GM12878 (cell line): ENCODE measurements around the gene C1orf210. TPM values are rescaled to one million over a fixed set of nuclear protein-coding genes. Genes with fewer than 3 reads are reported as not detected.

ENCODE experiments used
- ATAC-seq: fragments of 200-7000 bp; cut with Tn5 transposase; 3 replicates; pipeline ENCODE4 v1.9.1; 2020; ENCODE audit warnings: mild to moderate bottlenecking, moderate library complexity
- BruUV-seq: library from RNA; stranded (reverse); fragments of 400-500 nt; replicated peaks from 2 replicates; lab custom pipeline; 2021; lab: Mats Ljungman, UMichigan
- CTCF ChIA-PET: fragments of 300-600 bp; sonication (Branson Sonifier 250); formaldehyde crosslinking; extraction: SDS; loops from one replicate; lab custom pipeline; 2021; ENCODE audit warnings: inconsistent platforms; lab: Yijun Ruan, JAX
- POLR2A ChIA-PET: fragments of 350-600 bp; formaldehyde crosslinking; extraction: SDS; loops from one replicate; lab custom pipeline; 2021; ENCODE audit warnings: inconsistent platforms; lab: Charles Lee
- RAD21 ChIA-PET: fragments of 300-600 bp; sonication (Branson Sonifier 250); formaldehyde crosslinking; loops from one replicate; lab custom pipeline; 2023; ENCODE audit warnings: antibody characterized with exemption; ENCODE audit not compliant: unreplicated experiment; lab: Charles Lee
- SMC1A ChIA-PET: fragments of 300-600 bp; sonication (Branson Sonifier 250); formaldehyde crosslinking; loops from one replicate; lab custom pipeline; 2023; ENCODE audit not compliant: unreplicated experiment, uncharacterized antibody; lab: Charles Lee
- DNase-seq: peaks from one replicate; pipeline ENCODE4 v3.0.0-alpha.2; 2011; ENCODE audit warnings: low read depth, low spot score
- FAIRE-seq: peaks from 3 replicates; lab custom pipeline; 2011; peaks lifted over from hg19 to GRCh38; lab: Jason Lieb, UNC
- H2AFZ ChIP-seq: 2 replicates; pipeline ENCODE4 v1.6.0; 2011; ENCODE audit warnings: low read depth, low read length, control low read depth; ENCODE audit not compliant: control insufficient read depth
- H3K27ac ChIP-seq: 2 replicates; pipeline ENCODE4 v1.5.1; 2011; ENCODE audit warnings: control low read depth; ENCODE audit not compliant: control insufficient read depth, insufficient read depth
- H3K27me3 ChIP-seq, 2 experiments: replicated peaks in 1 of 2; 2 replicates each; pipeline versions ENCODE4 v1.6.0 to v1.6.1; 2011; ENCODE audit warnings: low read length in 1 of 2; ENCODE audit not compliant: control insufficient read depth in 2 of 2, insufficient read depth in 2 of 2
- H3K36me3 ChIP-seq, 2 experiments: 2 replicates each; pipeline ENCODE4 v1.5.1; 2011; ENCODE audit warnings: low read length in 1 of 2; ENCODE audit not compliant: control insufficient read depth in 2 of 2, insufficient read depth in 2 of 2
- H3K4me1 ChIP-seq: 2 replicates; pipeline ENCODE4 v1.6.1; 2011; ENCODE audit warnings: mild to moderate bottlenecking, low read length, moderate library complexity, mixed read lengths; ENCODE audit not compliant: control insufficient read depth, insufficient read depth
- H3K4me2 ChIP-seq: 2 replicates; pipeline ENCODE4 v1.6.0; 2011; ENCODE audit warnings: control low read depth; ENCODE audit not compliant: control insufficient read depth, insufficient read depth
- H3K4me3 ChIP-seq: fragments of 200-600 bp; sonication (generic); 2 replicates; pipeline ENCODE4 v1.5.1; 2016
- H3K79me2 ChIP-seq: 2 replicates; pipeline ENCODE4 v1.6.0; 2011; ENCODE audit warnings: low read length; ENCODE audit not compliant: control insufficient read depth, insufficient read depth
- H3K9ac ChIP-seq: 2 replicates; pipeline ENCODE4 v1.8.0; 2011; ENCODE audit warnings: low read length, control low read depth, mixed read lengths; ENCODE audit not compliant: control insufficient read depth, insufficient read depth
- H3K9me3 ChIP-seq: replicated peaks from 3 replicates; pipeline ENCODE4 v1.5.1; 2011; ENCODE audit warnings: mild to moderate bottlenecking, low read length; ENCODE audit not compliant: control insufficient read depth, insufficient read depth
- H4K20me1 ChIP-seq: 2 replicates; pipeline ENCODE4 v1.6.0; 2011; ENCODE audit not compliant: control insufficient read depth, insufficient read depth
- ASH2L ChIP-seq: fragments of 300-600, 200-600 bp; sonication (generic); IDR thresholded peaks from 2 replicates; pipeline ENCODE4 v1.6.1; 2017; ENCODE audit warnings: low read depth, mild to moderate bottlenecking, borderline replicate concordance
- BMI1 ChIP-seq: fragments of 450-650 bp; IDR thresholded peaks from 2 replicates; pipeline ENCODE4 v1.6.1; 2016; ENCODE audit warnings: mild to moderate bottlenecking, moderate library complexity, borderline replicate concordance
- CEBPB ChIP-seq, 2 experiments: fragments of 150-350 bp in 1 of 2; IDR thresholded peaks; 2 replicates each; pipeline ENCODE4 v1.6.1; 2012 to 2014; ENCODE audit warnings: low read depth in 2 of 2, low read length in 2 of 2, borderline replicate concordance in 1 of 2, inconsistent platforms in 1 of 2
- CHD2 ChIP-seq: IDR thresholded peaks from 2 replicates; pipeline ENCODE4 v1.6.1; 2011; ENCODE audit warnings: low read depth, low read length, improper control_type of control experiment, borderline replicate concordance
- CHD4 ChIP-seq: fragments of 200-600 bp; sonication (generic); IDR thresholded peaks from 2 replicates; pipeline ENCODE4 v1.6.1; 2016; ENCODE audit warnings: mild to moderate bottlenecking
- CREM ChIP-seq: IDR thresholded peaks from 2 replicates; pipeline ENCODE4 v1.6.1; 2014; ENCODE audit warnings: antibody characterized with exemption, low read depth
- HDAC6 ChIP-seq: fragments of 200-600 bp; sonication (generic); IDR thresholded peaks from one replicate; pipeline ENCODE4 v1.8.0; 2017; ENCODE audit warnings: antibody characterized with exemption; ENCODE audit not compliant: unreplicated experiment
- MEF2B ChIP-seq: fragments of 450-650 bp; IDR thresholded peaks from 2 replicates; pipeline ENCODE4 v1.6.1; 2018; ENCODE audit warnings: mild to moderate bottlenecking, moderate library complexity; ENCODE audit not compliant: partially characterized antibody, poor library complexity, severe bottlenecking
- NR2F1 ChIP-seq: fragments of 450-650 bp; conservative IDR thresholded peaks from 2 replicates; pipeline ENCODE4 v1.6.1; 2017; ENCODE audit warnings: mild to moderate bottlenecking
- PAX5 ChIP-seq: IDR thresholded peaks from 2 replicates; pipeline ENCODE4 v1.6.1; 2011; ENCODE audit warnings: low read depth, low read length, borderline replicate concordance
- SUPT20H ChIP-seq: IDR thresholded peaks from 2 replicates; pipeline ENCODE4 v1.6.1; 2011; ENCODE audit warnings: low read depth, mild to moderate bottlenecking, low read length, moderate library complexity, borderline replicate concordance; ENCODE audit not compliant: control insufficient read depth
- TBL1XR1 ChIP-seq: IDR thresholded peaks from 2 replicates; pipeline ENCODE4 v1.6.1; 2012; ENCODE audit warnings: low read depth, low read length, improper control_type of control experiment
- WRNIP1 ChIP-seq: IDR thresholded peaks from 2 replicates; pipeline ENCODE4 v1.6.1; 2011; ENCODE audit warnings: low read depth, low read length, improper control_type of control experiment, borderline replicate concordance
- ZNF217 ChIP-seq: fragments of 450-650 bp; IDR thresholded peaks from 2 replicates; pipeline ENCODE4 v1.6.1; 2017; ENCODE audit warnings: antibody characterized with exemption, mild to moderate bottlenecking
- ZNF24 ChIP-seq: fragments of 450-650 bp; IDR thresholded peaks from 2 replicates; pipeline ENCODE4 v1.6.1; 2017; ENCODE audit warnings: antibody characterized with exemption, mild to moderate bottlenecking
- WGBS: methylation state at CpG from one replicate; pipeline ENCODE4 v1.1.6; 2016; ENCODE audit warnings: low lambda C conversion rate; ENCODE audit not compliant: insufficient replicate concordance, insufficient coverage; ENCODE audit errors: missing lambda C conversion rate; 5-methylcytosine and 5-hydroxymethylcytosine counted together
- in situ Hi-C: fragments of 300-500 bp; cut with MboI; formaldehyde crosslinking; loops from 9 replicates; pipeline ENCODE4 v1.14.3; 2018; ENCODE audit warnings: mixed read lengths
- intact Hi-C: fragments of 100-400 bp; cut with micrococcal nuclease; formaldehyde crosslinking; loops from one replicate; pipeline ENCODE4 v1.14.2; 2022; ENCODE audit not compliant: unreplicated experiment
- polyA plus RNA-seq, 11 experiments: library from polyadenylated mRNA; depleted of rRNA in 4 of 11; unstranded in 6 of 11; stranded (reverse) in 5 of 11; fragments of >200 nt; fragmentation: Nextera tagmentation in 4 of 11; fragmentation: Illumina TruSeq in 1 of 11; extraction: Ambion mirVana in 4 of 11; extraction: Trizol in 1 of 11; gene quantifications; 1 replicate in 1 of 11; 2 replicates in 10 of 11; pipeline versions ENCODE4 v1.2.1 to v1.2.3, GENCODE V29; 2011 to 2016; ENCODE audit warnings: inconsistent platforms in 2 of 11, missing spikeins in 2 of 11, low read depth in 1 of 11
- total RNA-seq, 4 experiments: library from RNA; depleted of rRNA in 3 of 4; stranded (reverse); fragments of >200 nt in 3 of 4; fragmentation: Illumina TruSeq in 1 of 4; extraction: Trizol in 1 of 4; gene quantifications; 2 replicates each; pipeline versions ENCODE4 v1.2.1 to v1.2.3, GENCODE V29; 2013 to 2021
- TF ChIP-seq, protein P1 (sequence below): fragments of 450-650 bp; IDR thresholded peaks from 2 replicates; pipeline ENCODE4 v1.6.1; 2016; ENCODE audit warnings: mild to moderate bottlenecking
- TF ChIP-seq, protein P2 (sequence below): fragments of 450-650 bp; formaldehyde crosslinking; IDR thresholded peaks from 2 replicates; pipeline ENCODE4 v1.4.0; 2020; ENCODE audit warnings: mild to moderate bottlenecking, moderate library complexity

Gene C1orf210
- total and polyA plus RNA-seq, 10 of the 15 experiments (the other 5 are each of a cell fraction or from before 2014, with no cell fraction given), result 0.07 TPM; not detected in 9

DNA sequence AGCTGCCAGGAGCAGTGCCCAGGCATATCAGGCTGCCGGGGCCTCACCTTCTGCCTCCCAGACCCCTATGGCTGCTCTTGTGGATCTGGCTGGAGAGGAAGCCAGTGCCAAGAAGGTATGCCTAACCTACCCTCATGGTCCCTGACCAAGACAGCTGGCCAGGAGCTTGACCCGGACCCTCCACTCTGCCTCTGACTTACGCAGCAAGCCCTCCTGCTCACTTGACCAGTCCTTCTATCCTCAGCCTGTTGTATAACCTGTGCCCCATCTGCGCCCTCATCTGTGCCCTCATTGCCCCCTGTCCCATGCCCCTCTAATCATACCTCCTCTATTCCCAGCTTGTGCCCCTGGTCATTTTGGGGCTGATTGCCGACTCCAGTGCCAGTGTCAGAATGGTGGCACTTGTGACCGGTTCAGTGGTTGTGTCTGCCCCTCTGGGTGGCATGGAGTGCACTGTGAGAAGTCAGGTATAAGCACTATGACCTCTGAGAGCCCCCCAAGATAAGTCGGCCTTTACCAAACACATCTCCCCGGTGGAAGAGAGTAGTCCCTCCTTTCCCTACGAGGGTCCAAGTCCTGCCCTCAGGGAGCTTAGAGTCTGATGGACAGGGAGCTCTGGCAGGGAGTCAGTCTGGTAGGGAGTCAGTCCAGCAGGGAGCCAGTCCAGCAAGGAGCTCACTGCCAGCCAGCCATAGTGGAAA, 22.2 kb upstream of the C1orf210 start:
- H3K36me3 ChIP-seq, result no peaks in the 10 kb centered on the region
- H3K4me3 ChIP-seq, result no peak overlapping the region
- H3K27ac ChIP-seq, result no peak overlapping the region
- no peaks in the 10 kb centered on the region for H3K79me2 ChIP-seq
- no peak overlapping the region for H3K4me2 ChIP-seq
- WGBS, result 41% methylated on average over 8 of the region's 9 CpGs
- ChIA-PET CTCF (no interaction called here), POLR2A (interaction anchor here (0.6 kb wide), 1 partner anchor 91 kb away, joined by 3 read pairs; no protein-coding TSS in a partner anchor), RAD21 (no interaction called here), SMC1A (interaction anchor here (1.3 kb wide), 1 partner anchor 9 kb away, joined by 4 read pairs; no protein-coding TSS in a partner anchor)
- no peak overlapping the region for H2AFZ ChIP-seq
- no TSS peak for BruUV-seq
- no peaks in the 10 kb centered on the region for H4K20me1 ChIP-seq
- H3K27me3 ChIP-seq, result no peaks in the 10 kb centered on the region
- in situ Hi-C loops, result no loop called here
- FAIRE-seq (no peak), ATAC-seq (no peak), DNase-seq (no peak)
- no peaks in the 10 kb centered on the region for H3K4me1 ChIP-seq
- no peak for TF ChIP-seq CREM
- TF ChIP-seq MEF2B, result no peak
- TF ChIP-seq CHD4, result no peak
- TF ChIP-seq ZNF24, result no peak
- TF ChIP-seq ZNF217, result no peak
- TF ChIP-seq, protein P1, sequence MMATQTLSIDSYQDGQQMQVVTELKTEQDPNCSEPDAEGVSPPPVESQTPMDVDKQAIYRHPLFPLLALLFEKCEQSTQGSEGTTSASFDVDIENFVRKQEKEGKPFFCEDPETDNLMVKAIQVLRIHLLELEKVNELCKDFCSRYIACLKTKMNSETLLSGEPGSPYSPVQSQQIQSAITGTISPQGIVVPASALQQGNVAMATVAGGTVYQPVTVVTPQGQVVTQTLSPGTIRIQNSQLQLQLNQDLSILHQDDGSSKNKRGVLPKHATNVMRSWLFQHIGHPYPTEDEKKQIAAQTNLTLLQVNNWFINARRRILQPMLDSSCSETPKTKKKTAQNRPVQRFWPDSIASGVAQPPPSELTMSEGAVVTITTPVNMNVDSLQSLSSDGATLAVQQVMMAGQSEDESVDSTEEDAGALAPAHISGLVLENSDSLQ, result no peak
- TF ChIP-seq PAX5, result no peak
- no peak for TF ChIP-seq NR2F1
- no peak for TF ChIP-seq BMI1
- no peak for TF ChIP-seq TBL1XR1
- no peak for TF ChIP-seq SUPT20H
- no peak for TF ChIP-seq CEBPB (IDR thresholded peaks at IDR 0.05; ENCODE audit: borderline replicate concordance in 1 of 2, low read depth in 2 of 2, low read length in 2 of 2)
- TF ChIP-seq WRNIP1, result no peak
- TF ChIP-seq CHD2, result no peak
- TF ChIP-seq, protein P2, sequence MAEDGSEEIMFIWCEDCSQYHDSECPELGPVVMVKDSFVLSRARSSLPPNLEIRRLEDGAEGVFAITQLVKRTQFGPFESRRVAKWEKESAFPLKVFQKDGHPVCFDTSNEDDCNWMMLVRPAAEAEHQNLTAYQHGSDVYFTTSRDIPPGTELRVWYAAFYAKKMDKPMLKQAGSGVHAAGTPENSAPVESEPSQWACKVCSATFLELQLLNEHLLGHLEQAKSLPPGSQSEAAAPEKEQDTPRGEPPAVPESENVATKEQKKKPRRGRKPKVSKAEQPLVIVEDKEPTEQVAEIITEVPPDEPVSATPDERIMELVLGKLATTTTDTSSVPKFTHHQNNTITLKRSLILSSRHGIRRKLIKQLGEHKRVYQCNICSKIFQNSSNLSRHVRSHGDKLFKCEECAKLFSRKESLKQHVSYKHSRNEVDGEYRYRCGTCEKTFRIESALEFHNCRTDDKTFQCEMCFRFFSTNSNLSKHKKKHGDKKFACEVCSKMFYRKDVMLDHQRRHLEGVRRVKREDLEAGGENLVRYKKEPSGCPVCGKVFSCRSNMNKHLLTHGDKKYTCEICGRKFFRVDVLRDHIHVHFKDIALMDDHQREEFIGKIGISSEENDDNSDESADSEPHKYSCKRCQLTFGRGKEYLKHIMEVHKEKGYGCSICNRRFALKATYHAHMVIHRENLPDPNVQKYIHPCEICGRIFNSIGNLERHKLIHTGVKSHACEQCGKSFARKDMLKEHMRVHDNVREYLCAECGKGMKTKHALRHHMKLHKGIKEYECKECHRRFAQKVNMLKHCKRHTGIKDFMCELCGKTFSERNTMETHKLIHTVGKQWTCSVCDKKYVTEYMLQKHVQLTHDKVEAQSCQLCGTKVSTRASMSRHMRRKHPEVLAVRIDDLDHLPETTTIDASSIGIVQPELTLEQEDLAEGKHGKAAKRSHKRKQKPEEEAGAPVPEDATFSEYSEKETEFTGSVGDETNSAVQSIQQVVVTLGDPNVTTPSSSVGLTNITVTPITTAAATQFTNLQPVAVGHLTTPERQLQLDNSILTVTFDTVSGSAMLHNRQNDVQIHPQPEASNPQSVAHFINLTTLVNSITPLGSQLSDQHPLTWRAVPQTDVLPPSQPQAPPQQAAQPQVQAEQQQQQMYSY (CRISPR knock-in tag), result no peak
- TF ChIP-seq ASH2L, result no peak
- no peak for TF ChIP-seq HDAC6
- intact Hi-C loops, result no loop called here
- no peak overlapping the region for H3K9ac ChIP-seq
- no peaks in the 10 kb centered on the region for H3K9me3 ChIP-seq
